ENCODE data around the gene NPEPL1.
"Not testable (repeated sequence)": the region's sequence is repeated elsewhere in the genome, so short reads cannot be mapped to it uniquely, and the experiment has no call there.

The NPEPL1 gene

DNA sequence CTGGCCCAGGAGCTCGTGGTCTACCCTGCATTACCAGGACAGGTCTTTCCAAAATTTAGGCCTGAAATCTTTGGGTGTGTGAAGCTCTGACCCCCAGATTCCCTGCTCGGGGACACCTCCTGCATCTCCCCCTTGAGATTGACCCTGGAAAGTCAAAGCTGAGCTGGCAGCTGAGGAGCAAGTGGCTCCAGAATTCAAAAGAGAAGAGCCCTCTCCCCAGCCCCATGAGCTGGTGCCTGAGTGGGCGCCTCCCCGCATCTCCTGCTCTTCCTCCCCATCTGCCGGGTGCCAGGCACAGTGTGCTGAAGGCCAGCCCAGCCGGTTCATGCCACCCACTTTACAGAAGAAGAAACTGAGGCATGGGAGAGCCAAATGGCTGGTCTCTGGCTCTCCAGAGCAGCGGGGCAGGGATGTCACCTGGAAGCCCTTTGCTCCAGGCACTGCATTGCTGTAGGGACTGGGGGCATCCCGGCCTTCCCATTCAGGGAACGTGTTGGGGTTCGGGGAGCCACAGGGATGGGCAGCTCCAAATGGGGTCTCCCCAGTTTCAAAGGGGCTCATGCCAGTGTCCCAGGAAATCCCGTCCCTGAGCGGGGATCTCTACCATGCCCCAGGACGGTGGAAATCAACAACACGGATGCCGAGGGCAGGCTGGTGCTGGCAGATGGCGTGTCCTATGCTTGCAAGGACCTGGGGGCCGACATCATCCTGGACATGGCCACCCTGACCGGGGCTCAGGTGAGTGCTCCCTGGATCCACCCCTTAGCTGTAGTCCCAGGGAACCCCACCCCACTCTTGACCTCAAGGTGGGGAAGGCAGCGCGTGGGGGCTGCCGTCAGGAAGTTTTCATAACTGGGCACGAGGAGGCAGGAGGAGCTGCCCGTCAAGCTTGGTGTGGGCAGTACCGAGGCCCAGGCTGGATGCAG is 20.5 kb downstream of the NPEPL1 start:
- DNase-seq (ENCODE audit: low read depth, low spot score) = no peak

- DNase-seq (ENCODE audit: low read depth, low spot score) = no peak
Measured at GRCh38 chr20:58713801-58714339, 21.3 kb downstream of the NPEPL1 start.

GRCh38 chr20:58714340-58714922 is 21.8 kb downstream of the NPEPL1 start:
- no peak for DNase-seq (ENCODE audit: low read depth, low spot score)

GRCh38 chr20:58714923-58715351 is 22.3 kb downstream of the NPEPL1 start:
- no peak for DNase-seq (ENCODE audit: low read depth, low spot score)

DNA sequence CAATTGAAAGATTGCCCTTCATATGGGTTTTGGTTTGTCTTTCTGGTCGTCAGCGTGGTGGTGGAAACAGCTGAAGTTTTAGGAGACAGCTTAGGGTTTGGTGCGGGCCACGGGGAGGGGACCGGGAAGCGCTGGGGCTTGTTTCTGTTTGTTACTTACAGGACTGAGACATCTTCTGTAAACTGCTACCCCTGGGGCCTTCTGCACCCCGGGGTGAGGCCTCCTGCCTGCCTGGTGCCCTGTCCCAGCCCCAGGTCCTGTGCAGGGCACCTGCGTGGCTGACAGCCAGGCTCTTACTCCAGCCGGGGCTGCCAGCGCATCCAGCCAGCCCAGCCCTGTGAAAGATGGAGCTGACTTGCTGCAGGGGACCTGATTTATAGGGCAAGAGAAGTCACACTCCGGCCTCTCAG is 22.8 kb downstream of the NPEPL1 start:
- DNase-seq (ENCODE audit: low read depth, low spot score) = no peak

- DNase-seq (ENCODE audit: low read depth, low spot score) = no peak
Measured at GRCh38 chr20:58715801-58716475, 23.3 kb downstream of the NPEPL1 start.

DNA sequence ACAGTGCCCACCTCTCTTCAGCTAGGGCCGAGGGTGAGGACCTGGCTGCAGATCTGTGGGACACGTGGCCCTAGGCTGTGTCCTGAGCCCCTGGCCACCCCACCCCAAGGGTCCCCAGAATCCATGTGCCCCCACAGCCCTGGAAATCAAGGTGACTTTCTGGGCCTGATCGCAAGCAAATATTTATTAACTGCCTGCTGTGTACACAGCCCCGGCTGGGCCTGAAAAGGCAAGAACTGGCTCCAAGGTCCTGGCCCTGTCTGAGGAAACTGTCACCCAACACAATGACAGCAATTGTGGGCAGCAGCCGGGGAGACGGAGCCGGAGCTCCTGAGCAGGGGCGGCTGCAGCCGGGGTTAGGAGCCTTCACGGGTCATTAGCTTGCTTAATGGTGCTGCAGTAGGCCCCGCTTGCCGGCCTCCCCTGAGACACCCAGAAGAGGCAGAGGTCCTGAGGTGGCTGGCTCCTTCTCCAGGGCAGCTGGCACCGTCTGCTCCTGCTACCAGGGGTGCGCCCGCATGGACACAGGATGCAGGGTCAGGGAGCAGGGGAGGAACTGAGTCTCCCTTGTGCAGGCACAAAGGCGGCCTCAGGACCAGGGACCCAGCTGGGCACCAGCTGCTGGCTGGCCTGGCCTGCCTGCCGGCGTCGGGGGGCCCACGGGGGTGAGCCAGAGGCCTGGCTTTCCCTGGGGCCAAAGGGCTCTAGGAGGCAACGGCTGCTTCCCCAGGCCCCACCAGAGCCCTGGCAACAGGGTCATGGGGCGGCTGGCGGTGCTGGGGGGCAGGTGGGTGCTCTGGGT is 24.1 kb downstream of the NPEPL1 start:
- no peak for DNase-seq (ENCODE audit: low read depth, low spot score)

- no peak for DNase-seq (ENCODE audit: low read depth, low spot score)
Measured at GRCh38 chr20:58717278-58718091, 24.9 kb downstream of the NPEPL1 start.

- DNase-seq (ENCODE audit: low read depth, low spot score) = no peak
Measured at GRCh38 chr20:58718121-58718563, 25.5 kb downstream of the NPEPL1 start.

DNA sequence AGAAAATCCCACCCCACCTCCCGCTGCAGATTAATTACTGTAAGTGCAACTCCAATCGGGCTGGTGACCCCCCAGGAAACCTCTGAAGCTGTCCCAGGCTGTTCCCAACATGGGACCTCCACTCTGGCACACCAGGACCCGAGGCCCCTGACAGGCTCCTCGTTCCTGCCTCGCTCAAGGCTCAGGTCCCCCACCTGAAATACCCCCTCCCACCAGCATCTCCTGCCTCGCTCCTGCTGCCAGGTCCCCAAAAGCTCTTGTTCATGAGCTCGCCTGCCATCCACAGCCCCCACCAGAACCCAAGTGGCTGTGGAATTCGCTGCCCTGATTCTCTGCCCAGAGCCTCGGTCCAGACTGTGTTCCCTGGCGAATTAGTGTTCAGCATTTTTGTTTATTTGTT is 26.1 kb downstream of the NPEPL1 start:
- DNase-seq (ENCODE audit: low read depth, low spot score) = no peak

- DNase-seq (ENCODE audit: low read depth, low spot score) = no peak
Measured at GRCh38 chr20:58719258-58719657, 26.7 kb downstream of the NPEPL1 start.

DNA sequence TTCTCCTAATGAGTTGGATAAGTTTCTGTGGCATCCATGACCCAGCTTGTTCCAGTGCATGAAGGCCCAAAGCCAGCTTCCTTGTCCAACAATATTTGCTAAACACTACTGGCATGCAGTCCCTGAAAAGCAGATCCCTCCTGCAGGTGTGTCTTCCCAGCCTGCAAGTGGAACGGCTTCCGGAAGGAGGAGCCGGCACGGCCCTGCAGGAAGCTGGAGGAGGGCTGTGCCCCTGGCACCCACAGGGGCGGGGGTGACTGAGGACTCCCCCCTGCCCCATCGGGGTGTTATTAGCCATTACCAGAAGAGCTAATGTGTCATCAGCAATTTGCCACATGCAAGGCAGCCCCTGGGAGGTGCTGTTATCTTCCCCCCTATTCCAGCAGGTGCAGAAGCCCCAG is 27.4 kb downstream of the NPEPL1 start:
- no peak for DNase-seq (ENCODE audit: low read depth, low spot score)

- no peak for DNase-seq (ENCODE audit: low read depth, low spot score)
Measured at GRCh38 chr20:58720890-58721289, 28.3 kb downstream of the NPEPL1 start.

DNA sequence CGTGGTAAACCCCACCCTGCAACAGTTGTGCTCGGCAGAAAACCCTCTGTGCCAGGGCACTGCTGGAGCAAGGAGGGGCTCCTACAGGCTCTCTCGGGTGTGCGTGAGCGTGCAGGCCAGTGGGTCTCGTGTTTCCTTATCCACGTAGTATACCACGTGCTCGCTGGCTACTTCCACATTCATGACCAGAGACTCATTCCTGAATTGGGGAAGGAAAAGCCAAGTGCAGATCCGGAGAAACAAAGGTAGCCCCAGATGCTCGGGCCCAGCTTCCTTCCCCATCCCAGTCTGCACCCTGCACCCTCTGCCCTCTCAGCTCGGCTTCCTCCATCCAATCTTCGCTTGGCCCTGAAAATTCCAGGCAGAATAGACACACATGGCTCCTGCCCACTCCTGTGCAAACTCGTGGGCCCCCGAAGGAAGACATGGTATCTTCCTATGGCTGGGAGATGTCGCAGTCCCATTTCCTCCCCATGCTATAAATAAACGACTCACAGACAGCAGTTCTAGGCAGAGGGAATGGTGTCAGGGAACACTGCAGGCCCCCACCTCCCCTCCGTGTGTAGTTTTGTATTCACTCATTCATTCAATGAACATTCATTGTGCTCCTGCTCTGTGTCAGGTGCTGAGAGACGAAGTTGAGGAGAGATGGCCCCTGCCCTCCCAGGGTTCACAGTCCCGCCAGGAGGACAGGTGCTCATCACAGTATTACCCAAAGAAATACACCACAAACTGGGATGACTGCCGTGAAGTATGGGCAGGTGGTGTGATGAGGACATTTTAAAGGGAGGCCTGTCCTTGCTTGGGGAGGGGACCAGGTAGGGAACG is 29.6 kb downstream of the NPEPL1 start:
- DNase-seq (ENCODE audit: low read depth, low spot score) = no peak

DNA sequence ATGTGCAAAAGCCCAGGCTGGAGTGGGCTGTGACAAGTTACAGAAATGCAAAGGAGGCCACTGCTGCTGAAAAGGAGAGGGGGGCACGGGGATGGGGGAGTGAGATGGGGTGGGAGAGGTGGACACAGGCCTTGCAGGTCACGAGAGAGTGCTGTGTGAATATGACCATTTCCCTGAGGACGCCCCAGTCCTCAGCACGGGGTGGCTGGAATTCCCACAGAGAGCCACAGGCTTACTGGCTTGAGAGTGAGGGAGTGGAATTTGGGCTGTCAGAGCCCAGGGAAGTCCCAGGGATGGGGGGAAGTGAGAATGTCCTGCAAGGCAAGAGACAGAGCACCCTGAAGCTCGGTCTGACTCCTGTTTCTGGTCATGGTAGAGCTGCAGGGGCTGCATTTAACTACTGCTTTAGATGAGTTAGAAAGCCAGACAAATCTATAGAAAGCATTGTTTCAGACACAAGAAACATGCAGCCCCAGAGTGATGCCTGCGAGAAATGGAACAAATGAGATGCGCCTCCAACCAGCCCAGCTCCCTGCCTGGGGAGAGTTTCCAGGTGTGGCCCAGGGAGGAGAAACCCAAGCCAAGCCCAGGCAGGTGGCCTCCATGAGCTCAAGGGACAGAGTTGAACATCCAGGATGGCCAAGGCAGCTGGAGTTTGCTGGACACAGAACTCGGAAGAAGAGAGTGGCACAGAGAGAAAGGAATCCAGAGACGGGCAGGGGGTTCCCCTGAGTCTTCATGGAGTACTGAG is 30.5 kb downstream of the NPEPL1 start:
- DNase-seq (ENCODE audit: low read depth, low spot score) = no peak

DNA sequence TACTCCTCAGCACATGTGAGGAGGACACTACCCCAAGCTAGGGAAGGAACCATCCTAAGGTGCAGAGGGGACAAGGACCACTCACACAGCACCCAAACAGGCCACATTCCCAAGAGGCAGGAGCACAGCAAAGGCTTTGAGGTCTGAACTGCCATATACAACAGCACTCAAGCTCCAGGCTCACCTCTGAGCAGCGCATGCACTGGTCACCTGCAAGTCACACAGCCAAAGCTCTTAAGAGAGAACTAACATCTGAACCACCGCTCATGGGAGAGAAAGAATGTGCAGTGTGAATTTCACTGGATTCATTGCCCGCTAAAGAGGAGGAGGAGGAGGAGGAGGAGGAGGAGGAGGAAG is 31.0 kb downstream of the NPEPL1 start:
- no peak for DNase-seq (ENCODE audit: low read depth, low spot score)

DNA sequence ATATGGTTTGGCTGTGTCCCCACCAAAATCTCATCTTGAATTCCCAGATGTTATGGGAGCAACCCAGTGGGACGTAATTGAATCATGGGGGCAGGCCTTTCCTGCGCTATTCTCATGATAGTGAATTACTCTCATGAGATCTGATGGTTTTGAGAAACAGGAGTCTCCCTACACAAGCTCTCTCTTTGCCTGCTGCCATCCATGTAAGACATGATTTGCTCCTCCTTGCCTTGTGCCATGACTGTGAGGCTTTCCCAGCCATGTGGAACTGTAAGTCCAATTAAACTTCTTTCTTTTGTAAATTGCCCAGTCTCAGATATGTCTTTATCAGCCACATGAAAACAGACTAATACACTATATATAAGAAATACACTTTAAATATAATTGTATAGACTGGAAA is 33.6 kb downstream of the NPEPL1 start:
- DNase-seq (ENCODE audit: low read depth, low spot score) = not testable (repeated sequence)

GRCh38 chr20:58731192-58731591 is 38.6 kb downstream of the NPEPL1 start:
- DNase-seq (ENCODE audit: low read depth, low spot score) = no peak

DNA sequence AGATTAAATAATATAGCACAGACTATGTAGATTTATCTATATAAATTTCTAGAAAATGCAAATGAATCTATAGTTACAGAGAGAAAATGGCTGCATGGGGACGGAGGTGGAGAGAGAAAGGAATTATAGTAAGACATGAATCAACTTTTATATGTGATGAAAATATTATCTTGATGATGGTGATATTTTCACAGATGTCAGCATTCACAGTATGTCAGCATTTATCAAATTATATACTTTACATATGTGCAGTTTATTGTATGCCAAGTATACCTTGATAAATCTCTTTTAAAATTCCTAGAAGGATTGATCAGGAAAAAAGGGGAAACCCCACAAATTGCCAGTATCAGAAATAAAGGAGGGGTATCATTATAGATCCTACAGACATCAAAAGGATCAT is 44.6 kb downstream of the NPEPL1 start:
- no peak for DNase-seq (ENCODE audit: low read depth, low spot score)

Data from activated naive CD8-positive, alpha-beta T cell treated with anti-CD3 and anti-CD28 coated beads, Interleukin-2, amount 50 U/mL, for 16 hours (primary cell).